ENCODE data around the gene CCDC43. TPM values are rescaled to one million over a fixed set of nuclear protein-coding genes. Genes with fewer than 3 reads are reported as not detected.

CCDC43 gene
- total and polyA plus RNA-seq, 2 donors (not counting 1 experiment from before 2014, with no cell fraction given) = 27.9 to 35.2 TPM

DNA sequence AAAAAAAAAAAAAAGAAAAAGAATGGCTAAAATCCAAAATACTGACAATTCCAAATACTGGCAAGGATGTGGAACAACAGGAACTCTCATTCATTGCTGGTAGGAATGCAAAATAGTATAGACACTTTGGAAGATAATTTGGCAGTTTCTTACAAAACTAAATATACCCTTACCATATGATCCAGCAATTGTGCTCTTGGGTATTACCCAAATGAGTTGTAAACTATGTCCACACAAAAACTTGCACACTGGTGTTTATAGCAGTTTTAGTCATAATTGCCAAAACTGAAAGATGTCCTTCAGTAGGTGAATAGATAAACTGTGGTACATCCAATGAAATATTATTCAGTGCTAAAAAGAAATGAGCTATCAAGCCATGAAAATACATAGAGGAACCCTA lies 41.8 kb downstream of the CCDC43 start:
- Histone ChIP-seq H3K9me3 (ENCODE audit: control insufficient read depth, insufficient read depth, low read depth, low read length) (no peaks in the 10 kb centered on the region), H3K9ac (ENCODE audit: insufficient read depth, low read length) (no peak overlapping the region), H3K36me3 (ENCODE audit: control insufficient read depth, insufficient read depth, low read length) (no peaks in the 10 kb centered on the region), H3K27ac (ENCODE audit: insufficient read depth, low read length) (no peak overlapping the region), H3K4me3 (replicated peaks in 1 of 4; ENCODE audit: control extremely low read depth in 1 of 4, insufficient read depth in 1 of 4, low read depth in 3 of 4, low read length in 4 of 4) (no peak overlapping the region), H3K27me3 (ENCODE audit: control insufficient read depth, insufficient read depth, low read length) (no peaks in the 10 kb centered on the region), H3K79me2 (ENCODE audit: control insufficient read depth, insufficient read depth, low read length) (no peaks in the 10 kb centered on the region), H3K4me1 (ENCODE audit: control insufficient read depth, extremely low read depth, insufficient read depth, low read length) (no peaks in the 10 kb centered on the region), H3K4me2 (ENCODE audit: extremely low read depth, insufficient read depth, low read length) (no peak overlapping the region), H2AFZ (ENCODE audit: low read length) (no peak overlapping the region), H4K20me1 (ENCODE audit: control insufficient read depth, extremely low read depth, insufficient read depth, low read length) (no peaks in the 10 kb centered on the region)
- DNase-seq (ENCODE audit: low read depth in 2 of 2) = no peak
- TF ChIP-seq, protein P1, sequence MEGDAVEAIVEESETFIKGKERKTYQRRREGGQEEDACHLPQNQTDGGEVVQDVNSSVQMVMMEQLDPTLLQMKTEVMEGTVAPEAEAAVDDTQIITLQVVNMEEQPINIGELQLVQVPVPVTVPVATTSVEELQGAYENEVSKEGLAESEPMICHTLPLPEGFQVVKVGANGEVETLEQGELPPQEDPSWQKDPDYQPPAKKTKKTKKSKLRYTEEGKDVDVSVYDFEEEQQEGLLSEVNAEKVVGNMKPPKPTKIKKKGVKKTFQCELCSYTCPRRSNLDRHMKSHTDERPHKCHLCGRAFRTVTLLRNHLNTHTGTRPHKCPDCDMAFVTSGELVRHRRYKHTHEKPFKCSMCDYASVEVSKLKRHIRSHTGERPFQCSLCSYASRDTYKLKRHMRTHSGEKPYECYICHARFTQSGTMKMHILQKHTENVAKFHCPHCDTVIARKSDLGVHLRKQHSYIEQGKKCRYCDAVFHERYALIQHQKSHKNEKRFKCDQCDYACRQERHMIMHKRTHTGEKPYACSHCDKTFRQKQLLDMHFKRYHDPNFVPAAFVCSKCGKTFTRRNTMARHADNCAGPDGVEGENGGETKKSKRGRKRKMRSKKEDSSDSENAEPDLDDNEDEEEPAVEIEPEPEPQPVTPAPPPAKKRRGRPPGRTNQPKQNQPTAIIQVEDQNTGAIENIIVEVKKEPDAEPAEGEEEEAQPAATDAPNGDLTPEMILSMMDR (conservative IDR thresholded peaks at IDR 0.05 in 1 of 2, IDR thresholded peaks at IDR 0.05 in 1 of 2; ENCODE audit: low read depth in 1 of 2, low read length in 2 of 2) = no peak
- TF ChIP-seq EZH2 (IDR thresholded peaks at IDR 0.05; ENCODE audit: low read length, missing control alignments) = no peak

DNA sequence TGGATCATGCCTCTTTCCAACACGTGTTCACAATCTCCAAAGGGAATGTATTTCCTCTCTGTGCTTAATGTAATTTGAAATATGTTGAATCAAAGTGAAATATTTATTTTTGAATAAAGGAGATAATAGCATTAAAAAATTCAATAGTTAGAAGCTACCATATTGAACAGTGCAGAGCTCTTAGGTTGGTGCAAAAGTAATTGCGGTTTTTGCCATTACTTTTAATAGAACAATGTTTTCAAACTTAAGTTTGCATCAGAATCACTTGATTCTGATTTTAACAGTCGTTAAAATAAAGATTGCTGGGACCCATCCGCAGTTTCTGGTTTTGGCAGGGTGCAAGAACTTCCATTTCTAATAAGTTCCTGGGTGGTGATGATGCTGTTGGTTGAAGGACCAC lies 43.3 kb downstream of the CCDC43 start:
- Histone ChIP-seq H3K9ac (ENCODE audit: insufficient read depth, low read length) (no peak overlapping the region), H3K27me3 (ENCODE audit: control insufficient read depth, insufficient read depth, low read length) (no peaks in the 10 kb centered on the region), H2AFZ (ENCODE audit: low read length) (no peak overlapping the region), H3K27ac (ENCODE audit: insufficient read depth, low read length) (no peak overlapping the region), H3K4me3 (replicated peaks in 1 of 4; ENCODE audit: control extremely low read depth in 1 of 4, insufficient read depth in 1 of 4, low read depth in 3 of 4, low read length in 4 of 4) (no peak overlapping the region), H4K20me1 (ENCODE audit: control insufficient read depth, extremely low read depth, insufficient read depth, low read length) (no peaks in the 10 kb centered on the region), H3K4me1 (ENCODE audit: control insufficient read depth, extremely low read depth, insufficient read depth, low read length) (no peaks in the 10 kb centered on the region), H3K4me2 (ENCODE audit: extremely low read depth, insufficient read depth, low read length) (no peak overlapping the region), H3K9me3 (ENCODE audit: control insufficient read depth, insufficient read depth, low read depth, low read length) (no peaks in the 10 kb centered on the region), H3K36me3 (ENCODE audit: control insufficient read depth, insufficient read depth, low read length) (no peaks in the 10 kb centered on the region), H3K79me2 (ENCODE audit: control insufficient read depth, insufficient read depth, low read length) (no peaks in the 10 kb centered on the region)
- DNase-seq (ENCODE audit: low read depth in 2 of 2) = no peak
- no peak for TF ChIP-seq EZH2 (IDR thresholded peaks at IDR 0.05; ENCODE audit: low read length, missing control alignments)
- TF ChIP-seq, protein P1 (conservative IDR thresholded peaks at IDR 0.05 in 1 of 2, IDR thresholded peaks at IDR 0.05 in 1 of 2; ENCODE audit: low read depth in 1 of 2, low read length in 2 of 2) = no peak

DNA sequence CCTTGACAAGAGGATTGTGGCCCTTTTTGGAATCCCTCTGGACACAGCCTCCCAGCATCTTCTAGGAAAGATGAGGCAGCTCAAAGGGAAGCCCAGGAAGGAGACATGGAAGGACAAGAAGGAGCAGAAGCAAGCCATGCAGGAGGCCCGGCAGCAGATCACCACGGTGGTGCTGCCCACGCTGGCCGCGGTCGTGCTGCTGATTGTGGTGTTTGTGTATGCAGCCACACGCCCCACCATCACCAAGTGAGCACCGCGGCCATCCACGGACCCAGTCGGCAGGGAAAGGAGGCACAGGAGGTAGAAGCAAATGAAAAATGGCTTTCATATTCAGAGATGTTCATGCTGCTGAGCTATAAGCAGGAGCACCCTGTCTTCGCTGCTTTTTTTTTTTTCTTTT lies 44.2 kb downstream of the CCDC43 start:
- H4K20me1 ChIP-seq (ENCODE audit: control insufficient read depth, extremely low read depth, insufficient read depth, low read length) = no peaks in the 10 kb centered on the region
- H3K4me1 ChIP-seq (ENCODE audit: control insufficient read depth, extremely low read depth, insufficient read depth, low read length) = no peaks in the 10 kb centered on the region
- H3K36me3 ChIP-seq (ENCODE audit: control insufficient read depth, insufficient read depth, low read length) = no peaks in the 10 kb centered on the region
- H3K27ac ChIP-seq (ENCODE audit: insufficient read depth, low read length) = no peak overlapping the region
- DNase-seq (ENCODE audit: low read depth in 2 of 2) = no peak
- H3K79me2 ChIP-seq (ENCODE audit: control insufficient read depth, insufficient read depth, low read length) = no peaks in the 10 kb centered on the region
- H3K4me3 ChIP-seq (replicated peaks in 1 of 4; ENCODE audit: control extremely low read depth in 1 of 4, insufficient read depth in 1 of 4, low read depth in 3 of 4, low read length in 4 of 4) = no peak overlapping the region
- no peak overlapping the region for H3K9ac ChIP-seq (ENCODE audit: insufficient read depth, low read length)
- H3K4me2 ChIP-seq (ENCODE audit: extremely low read depth, insufficient read depth, low read length) = no peak overlapping the region
- TF ChIP-seq EZH2 (IDR thresholded peaks at IDR 0.05; ENCODE audit: low read length, missing control alignments) = no peak
- TF ChIP-seq, protein P1 (conservative IDR thresholded peaks at IDR 0.05 in 1 of 2, IDR thresholded peaks at IDR 0.05 in 1 of 2; ENCODE audit: low read depth in 1 of 2, low read length in 2 of 2) = no peak
- H2AFZ ChIP-seq (ENCODE audit: low read length) = no peak overlapping the region
- H3K9me3 ChIP-seq (ENCODE audit: control insufficient read depth, insufficient read depth, low read depth, low read length) = no peaks in the 10 kb centered on the region
- no peaks in the 10 kb centered on the region for H3K27me3 ChIP-seq (ENCODE audit: control insufficient read depth, insufficient read depth, low read length)
